AG09309 (cell line): ENCODE results near the gene ZNF500.

ENCODE experiments used
- DNase-seq: peaks from one replicate; pipeline ENCODE4 v3.0.0-alpha.2; 2010; ENCODE audit warnings: low read depth
- H3K4me3 ChIP-seq: 2 replicates; pipeline ENCODE4 v1.5.1; 2011; ENCODE audit warnings: mild to moderate bottlenecking, low read depth, low read length, moderate library complexity; ENCODE audit not compliant: control insufficient read depth
- CTCF ChIP-seq: IDR thresholded peaks from 2 replicates; pipeline ENCODE4 v1.5.1; 2011; ENCODE audit warnings: mild to moderate bottlenecking, low read depth, low read length, inconsistent platforms; ENCODE audit not compliant: insufficient read depth, control insufficient read depth; ENCODE audit errors: missing control alignments

The ZNF500 gene

DNA sequence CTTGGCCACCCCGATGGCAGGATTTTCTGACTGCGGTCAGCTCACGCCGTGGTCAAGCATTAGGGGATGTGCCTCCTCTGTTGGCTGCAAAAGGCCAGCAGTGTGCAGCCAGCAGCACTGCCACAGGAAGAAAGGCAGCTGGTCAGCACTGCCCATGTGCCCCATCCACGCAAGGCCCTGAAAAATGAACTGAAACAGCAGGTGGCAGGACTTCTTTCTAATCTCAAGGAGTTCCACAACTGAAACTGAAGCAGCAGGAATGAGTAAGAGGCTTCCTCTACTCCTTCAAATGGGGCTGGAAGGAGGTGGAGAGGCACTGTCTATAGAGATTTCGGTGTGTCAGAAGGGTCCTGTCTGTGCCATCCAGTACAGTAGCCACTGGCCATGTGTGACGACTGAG, 3.2 kb downstream of the ZNF500 start:
- H3K4me3 ChIP-seq: no peak overlapping the region
- no peak for DNase-seq
- no peak for TF ChIP-seq CTCF

DNA sequence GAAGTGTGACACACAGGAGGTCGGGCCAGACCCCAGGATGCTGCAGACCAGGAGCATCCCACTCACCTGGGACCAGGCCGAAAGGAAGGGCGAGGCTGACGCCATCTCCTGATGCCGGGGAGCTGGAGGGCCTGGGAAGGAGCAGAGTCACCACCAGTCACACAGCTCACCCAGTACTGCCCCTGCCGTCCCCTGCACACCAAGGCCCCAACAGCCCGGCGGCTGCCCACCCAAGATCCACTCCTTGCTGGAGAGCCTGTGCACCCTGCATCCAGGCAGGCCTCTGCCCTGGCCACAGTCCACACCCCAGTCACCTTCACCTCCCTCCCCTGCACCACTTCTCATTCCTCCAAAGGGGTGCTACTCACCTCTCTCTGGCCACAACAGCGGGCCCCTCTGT, 4.8 kb downstream of the ZNF500 start:
- no peak for TF ChIP-seq CTCF
- no peak for DNase-seq
- H3K4me3 ChIP-seq: no peak overlapping the region

DNA sequence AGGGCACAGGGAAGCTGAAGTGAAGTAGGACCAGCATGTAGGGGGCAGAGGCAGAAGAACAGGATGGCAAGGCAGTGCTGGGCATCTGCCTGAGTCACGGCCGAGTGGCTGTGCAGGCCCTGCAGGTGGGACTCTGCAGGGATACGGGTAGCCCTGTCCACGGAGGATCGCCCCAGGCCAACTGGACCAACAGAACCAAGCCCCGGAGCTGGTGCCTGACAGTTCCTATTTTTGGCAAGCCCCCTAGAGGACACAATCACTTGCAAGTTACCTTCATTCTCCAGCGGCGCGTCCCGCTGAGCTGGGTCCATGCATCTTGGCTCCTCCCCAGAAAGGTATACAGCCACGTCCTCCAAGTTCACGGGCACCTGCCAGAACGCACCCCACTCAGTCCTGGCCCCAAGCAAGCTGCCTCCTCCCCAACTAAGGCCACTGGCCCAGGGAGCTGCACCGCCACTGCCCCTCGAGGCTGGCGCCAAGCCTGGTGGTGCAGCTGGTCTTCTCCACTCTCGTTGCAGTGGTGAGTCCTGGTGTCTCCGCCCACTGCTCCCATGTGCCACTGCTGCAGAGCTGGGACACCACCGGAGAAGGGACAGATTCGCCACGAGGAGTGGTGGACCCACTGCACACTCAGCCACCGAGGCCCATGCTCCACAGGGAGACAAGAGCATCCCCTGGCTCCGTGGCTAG, 6.6 kb downstream of the ZNF500 start:
- TF ChIP-seq CTCF: no peak
- no peak overlapping the region for H3K4me3 ChIP-seq
- DNase-seq: no peak

DNA sequence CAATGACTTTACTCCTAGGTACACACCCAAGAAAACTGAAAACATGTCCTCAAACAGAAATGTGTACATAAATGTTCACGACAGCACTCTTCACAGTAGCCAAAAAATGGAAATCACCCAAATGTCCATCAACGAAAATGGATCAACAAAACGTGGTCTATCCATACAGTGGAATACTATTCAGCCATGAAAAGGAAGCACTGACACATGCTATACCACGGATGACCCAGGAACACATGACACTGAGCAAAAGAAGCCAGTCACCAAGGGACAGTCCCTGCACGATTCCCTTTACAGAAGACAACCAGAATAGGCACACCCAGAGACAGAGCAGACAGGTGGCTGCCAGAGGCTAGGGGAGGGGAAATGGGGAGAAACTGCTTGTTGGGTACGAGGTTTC, 11.3 kb downstream of the ZNF500 start:
- H3K4me3 ChIP-seq: no peak overlapping the region
- DNase-seq: no peak
- no peak for TF ChIP-seq CTCF

DNA sequence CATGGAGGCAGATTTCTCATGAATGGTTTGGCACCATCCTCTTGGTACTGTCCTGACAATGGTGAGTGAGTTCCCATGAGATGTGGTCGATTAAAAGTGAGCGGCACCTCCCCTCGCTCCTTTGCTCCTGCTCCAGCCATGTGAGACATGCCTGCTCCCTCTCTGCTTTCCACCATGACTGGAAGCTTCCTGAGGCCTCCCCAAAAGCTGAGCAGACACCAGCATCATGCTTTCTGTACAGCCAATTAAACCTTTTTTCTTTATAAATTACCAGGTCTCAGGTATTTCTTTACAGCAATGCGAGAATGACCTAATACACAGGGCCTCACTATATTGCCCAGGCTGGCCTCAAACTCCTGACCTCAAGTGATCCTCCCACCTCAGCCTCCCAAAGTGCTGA, 12.1 kb downstream of the ZNF500 start:
- no peak for TF ChIP-seq CTCF
- no peak overlapping the region for H3K4me3 ChIP-seq

GRCh38 chr16:4753227-4753626, 13.7 kb downstream of the ZNF500 start:
- DNase-seq: no peak
- TF ChIP-seq CTCF: no peak
- H3K4me3 ChIP-seq: no peak overlapping the region

More for the DNA sequence above, 12.1 kb downstream of the ZNF500 start:
- no peak for DNase-seq
